Fibroblast of gingiva (primary cell): ENCODE results near the gene COL16A1.

Experiments
- DNase-seq: peaks from one replicate; pipeline ENCODE4 v3.0.0-alpha.2; 2011; ENCODE audit warnings: low read depth

COL16A1 gene

DNA sequence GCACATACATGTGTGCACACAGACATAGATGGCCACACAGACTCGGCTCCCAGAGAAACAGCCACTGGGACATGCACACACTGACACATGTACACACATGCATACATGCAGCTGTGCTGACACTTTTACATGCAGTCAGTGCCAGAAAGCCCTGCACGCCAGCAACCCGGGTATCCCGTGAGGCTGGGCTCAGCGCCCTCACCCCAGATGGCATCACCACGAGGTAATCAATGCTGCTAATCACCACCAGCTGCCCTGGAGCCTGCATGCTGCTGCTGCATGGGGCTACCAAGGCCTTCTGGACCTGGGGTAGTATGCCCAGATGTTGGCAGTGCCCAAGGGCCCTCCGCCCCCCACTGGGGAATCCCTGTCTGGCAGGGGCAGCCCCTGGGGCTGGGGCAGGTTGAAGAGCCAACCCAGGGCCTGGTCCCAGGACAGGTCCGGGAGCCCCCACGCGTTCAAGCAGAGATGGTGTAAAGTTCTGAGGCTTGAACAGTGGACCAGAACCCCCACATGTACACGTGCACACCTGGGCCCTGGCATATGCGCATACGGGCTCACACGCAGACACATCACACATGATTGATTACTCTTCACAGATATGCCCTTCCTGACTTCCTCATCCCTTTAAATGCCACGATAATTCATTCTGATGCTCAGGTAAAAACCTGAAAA lies 2.7 kb upstream of the COL16A1 start:
- DNase-seq: peak; percentile 56

DNA sequence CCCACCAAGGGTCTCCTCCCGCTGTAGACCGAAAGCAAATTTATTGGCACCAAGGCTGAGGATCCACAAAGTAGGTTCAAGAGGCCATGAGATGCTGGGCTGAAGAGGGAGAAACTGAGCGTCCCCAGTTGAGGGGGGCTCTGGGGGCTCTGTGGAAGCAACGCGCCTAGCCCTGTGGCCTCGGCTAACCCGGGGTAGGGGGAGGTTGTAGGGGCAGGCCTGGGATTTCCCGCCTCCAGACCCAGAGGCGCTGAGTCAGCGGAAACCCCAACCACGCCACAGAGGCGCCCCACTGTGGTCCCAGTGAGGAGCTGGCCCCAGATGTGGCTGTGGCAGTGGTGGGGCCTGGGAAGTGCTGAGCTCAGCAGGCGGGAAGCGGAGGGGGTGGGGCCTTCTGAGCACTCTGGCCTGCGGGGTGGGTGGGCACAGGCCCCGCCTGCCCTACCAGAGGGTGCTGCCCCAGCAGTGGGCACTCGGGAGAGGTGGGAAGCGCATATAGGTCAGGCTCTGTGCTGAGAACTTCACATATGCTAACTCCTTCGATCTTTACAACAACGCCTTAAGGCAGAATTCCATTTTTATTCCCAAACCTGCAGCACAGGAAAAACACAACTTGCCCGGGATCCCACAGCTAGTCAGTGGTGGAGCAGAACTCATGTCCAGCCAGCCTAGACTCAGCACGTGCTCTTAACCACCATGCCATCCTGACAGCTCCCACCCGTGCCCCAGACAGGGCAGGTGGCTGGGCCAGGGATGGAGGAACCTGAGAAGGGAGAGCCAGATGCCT lies 1.5 kb upstream of the COL16A1 start:
- peak; percentile 56 for DNase-seq

DNA sequence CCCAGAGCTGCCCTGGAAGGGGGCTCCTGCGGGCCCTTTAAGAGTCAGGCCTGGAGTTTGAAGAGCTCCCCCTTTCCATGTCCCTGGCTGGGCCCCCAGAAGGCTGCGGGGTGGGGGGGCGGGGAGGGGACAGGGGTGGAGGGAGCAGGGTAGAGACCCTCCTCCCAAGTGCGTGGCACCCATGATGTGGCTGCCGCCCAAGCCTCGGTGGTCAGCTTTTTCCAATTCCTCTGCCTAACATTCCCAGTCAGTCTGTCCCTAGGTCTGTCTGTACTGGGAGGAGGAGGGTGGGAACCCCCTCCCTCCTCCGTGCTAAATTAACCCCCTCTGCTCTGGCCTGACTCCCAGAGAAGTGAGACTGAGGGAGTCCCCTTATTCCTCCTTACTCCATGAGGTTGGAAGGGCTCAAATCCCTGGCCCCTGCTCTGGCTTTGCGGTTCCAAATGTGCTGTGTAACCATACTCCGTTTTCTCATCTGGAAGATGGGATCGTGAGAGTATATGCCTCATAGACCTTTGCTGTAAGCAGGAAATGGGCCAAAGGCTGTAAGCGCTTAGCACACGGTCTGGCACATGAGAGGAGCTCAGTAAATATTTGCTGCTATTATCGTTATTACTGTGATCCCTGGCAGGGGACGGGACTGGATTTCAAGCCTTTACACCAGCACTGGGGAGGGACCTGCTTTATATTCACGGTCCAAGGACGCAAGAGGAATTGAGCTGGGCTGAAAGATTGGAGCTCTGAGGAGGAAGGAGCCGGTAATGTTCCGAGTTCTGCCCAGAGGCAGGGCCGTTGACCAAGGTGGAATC lies 658 bp upstream of the COL16A1 start:
- DNase-seq: peak; percentile 77

DNA sequence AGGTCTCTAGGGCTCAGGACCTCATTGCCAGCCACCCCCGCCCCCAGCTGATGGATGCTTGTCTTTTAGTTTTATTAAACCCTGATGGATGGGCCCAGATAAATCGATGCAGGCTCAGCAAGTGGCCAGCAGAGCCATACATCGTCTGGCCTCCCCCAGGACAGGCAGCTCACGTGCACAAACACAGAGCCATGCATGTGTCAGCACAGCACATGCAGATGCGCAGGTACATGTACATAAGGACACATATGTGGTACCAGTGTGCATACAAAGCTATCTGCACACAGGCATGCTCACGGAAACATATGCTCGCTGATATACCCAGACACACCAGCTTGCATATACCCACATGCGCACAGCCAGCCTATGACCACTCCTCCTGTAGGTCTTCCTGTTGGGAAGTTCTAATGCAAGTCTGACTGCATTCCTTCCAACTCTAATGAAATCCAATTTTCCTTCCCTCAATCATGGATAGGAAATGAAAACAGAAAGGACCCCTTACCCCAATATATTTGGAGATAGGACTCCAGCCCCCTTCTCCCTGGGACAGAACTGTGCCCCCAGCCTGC lies 897 bp downstream of the COL16A1 start:
- DNase-seq: peak; percentile 10

DNA sequence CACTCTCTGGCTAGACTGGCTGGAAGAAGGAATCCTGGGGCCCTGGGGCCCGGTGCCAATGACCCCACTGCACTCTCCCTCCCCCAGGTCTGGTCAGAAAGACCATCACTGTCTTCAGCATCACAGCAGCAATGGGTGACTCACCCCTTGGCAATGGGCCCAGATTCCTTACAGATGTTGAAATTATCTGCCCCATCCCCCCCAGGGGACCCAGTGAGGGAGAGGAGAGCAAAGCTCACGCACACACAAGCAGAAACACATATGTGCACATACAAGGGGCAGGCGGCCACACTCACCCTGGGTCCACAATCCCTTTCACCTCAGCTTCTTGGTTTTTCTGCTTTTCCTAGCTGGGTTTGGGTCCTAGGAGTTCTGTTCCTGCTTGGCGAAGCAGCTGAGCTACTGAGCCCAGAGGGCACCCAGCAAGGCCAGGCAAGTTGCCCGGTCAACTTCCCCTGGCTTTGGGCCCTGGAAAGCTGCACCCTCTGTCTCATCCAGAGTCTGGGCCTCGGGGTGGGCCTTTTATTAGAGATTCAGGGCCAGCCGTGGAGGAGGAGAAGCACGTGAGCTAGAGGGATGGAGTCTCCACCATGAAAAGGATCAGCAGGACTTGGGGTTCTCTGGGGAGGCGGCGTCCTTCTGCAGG lies 2.6 kb downstream of the COL16A1 start:
- peak; percentile 97 for DNase-seq

DNA sequence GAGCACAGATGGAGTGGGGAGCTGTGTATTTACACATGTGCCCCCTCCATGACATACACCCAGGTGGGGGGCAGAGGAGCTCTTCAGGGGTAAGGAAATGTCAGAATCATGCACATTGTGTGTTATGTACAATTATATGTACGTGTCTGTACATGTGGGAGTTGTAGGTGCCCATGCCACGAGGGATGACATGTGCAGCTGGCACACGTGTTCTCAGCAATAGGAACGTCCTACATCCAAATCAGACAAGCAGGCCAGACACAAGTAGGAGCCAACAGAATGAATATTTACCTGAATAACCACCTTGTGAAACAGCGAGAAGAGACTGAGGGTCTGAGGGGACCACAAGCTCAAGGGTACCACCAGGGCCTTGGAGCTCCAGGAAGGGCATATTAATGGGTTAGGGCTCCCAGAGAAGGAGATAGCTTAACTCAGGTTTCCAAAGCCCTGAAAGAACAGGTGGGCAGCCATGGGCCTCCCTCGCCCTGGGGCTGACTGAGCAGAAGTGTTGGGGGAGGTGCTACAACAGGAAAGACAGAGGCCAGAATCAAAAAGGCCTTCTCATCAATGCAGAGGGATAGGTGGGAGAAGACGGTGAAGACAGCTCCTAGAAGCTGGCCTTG lies 3.2 kb downstream of the COL16A1 start:
- DNase-seq: no peak

DNA sequence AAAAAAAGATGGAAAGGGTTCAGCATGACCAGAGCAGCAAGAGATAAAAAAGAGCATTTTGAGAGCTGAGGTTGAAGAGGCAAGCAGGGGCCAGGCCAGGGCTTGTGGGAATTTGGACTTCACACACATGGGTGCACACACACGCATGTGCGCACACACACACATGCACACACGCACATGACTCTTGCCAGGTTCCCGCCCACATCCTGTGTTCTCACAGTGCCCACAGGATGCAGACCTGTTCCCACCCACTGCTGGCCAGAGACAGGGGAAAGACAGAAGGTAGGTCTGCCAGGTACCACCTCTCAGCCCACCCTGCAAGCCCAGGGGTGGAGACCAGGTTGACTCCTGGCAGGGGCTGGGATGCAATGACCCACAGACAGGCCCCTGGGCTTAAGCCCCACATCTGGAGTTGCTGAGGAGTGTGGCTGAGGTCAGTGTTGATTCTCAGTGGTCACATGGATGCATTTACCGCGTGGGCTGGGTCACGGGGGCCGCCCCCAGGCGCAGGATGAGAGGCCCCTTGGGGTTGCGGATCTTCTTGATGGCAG lies 4.4 kb downstream of the COL16A1 start:
- DNase-seq: no peak

DNA sequence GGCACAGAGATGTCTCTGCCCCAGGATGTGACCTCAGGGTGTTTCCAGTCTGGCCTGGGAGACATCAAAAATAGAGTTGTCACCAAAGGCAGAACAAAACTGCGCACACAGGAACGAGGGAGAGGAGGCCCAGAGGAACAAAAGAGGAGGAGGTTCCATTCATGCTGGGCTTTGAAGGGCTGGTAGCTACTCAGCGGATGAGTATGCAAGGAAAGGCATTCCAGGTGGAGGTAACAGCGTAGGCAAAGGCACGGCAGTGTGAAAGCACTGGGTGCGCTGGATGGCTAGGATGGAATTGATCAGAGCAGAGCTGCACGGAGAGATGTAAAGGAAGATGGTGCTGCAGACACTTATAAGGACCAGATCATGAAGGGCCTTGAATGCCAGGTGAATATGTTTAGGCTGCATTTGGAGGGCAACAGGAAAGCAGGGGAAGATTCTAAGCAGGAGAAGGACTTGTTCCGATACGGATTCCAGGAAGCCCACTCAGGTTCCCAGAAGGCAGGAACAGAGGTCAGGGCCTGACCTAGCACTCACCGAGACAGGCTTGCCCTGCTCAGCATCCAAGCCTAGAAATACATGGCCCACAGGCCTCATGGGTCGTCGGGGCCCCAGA lies 6.3 kb downstream of the COL16A1 start:
- DNase-seq: no peak

DNA sequence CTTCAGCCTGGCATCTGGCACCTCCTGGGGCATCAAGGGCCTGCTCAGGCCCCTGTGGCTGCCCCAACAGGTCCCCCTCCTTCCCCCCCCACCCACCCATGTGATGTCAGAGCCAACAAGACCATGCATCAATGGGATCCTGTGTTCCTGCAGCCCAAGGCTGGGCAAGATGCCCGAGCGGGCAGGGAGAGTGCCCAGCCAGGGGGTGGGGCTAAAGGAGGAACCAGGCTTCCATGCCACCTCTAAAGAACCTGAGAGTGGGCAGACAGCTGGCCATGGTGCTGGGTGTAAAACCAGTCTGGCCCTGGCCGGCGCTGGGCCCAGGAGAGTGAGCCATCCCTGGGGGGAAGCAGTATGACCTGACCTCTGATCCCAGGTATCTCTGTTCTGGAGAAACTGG lies 7.6 kb downstream of the COL16A1 start:
- no peak for DNase-seq

DNA sequence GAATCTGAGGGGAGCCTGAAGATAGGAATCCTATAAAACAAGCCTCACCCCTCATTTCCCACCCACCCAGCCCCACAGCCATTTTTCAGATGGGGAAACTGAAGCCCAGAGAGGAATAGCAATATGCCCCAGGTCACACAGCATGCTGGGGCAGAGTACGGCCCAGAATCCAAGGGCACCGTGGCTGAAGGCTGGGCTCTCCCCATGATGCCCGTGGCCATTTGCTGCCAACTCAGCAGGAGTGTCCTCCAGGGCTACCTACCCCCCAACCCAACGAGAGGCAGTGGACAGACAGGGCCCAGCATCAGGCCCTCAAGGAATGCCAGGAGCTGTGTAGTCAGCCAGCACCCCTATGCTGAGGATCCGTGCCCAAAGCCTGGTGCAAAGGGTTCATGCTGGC lies 8.5 kb downstream of the COL16A1 start:
- no peak for DNase-seq

DNA sequence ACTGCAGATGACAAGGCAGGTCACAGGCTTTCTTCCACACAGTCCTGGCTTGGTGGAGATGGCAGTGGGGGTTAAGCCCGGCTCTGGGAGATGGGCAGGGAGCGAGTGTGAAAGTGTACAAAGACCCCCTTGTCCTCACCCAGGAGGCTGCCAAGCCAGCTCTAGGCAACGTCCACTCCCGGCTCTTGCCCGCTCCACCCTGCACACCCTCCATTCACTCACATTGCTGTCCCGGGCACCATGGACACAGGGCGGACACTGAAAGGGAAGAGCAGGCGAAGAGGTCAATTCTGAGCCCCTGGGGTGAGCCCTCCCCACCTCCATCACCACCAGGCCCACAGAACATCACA lies 8.9 kb downstream of the COL16A1 start:
- no peak for DNase-seq

DNA sequence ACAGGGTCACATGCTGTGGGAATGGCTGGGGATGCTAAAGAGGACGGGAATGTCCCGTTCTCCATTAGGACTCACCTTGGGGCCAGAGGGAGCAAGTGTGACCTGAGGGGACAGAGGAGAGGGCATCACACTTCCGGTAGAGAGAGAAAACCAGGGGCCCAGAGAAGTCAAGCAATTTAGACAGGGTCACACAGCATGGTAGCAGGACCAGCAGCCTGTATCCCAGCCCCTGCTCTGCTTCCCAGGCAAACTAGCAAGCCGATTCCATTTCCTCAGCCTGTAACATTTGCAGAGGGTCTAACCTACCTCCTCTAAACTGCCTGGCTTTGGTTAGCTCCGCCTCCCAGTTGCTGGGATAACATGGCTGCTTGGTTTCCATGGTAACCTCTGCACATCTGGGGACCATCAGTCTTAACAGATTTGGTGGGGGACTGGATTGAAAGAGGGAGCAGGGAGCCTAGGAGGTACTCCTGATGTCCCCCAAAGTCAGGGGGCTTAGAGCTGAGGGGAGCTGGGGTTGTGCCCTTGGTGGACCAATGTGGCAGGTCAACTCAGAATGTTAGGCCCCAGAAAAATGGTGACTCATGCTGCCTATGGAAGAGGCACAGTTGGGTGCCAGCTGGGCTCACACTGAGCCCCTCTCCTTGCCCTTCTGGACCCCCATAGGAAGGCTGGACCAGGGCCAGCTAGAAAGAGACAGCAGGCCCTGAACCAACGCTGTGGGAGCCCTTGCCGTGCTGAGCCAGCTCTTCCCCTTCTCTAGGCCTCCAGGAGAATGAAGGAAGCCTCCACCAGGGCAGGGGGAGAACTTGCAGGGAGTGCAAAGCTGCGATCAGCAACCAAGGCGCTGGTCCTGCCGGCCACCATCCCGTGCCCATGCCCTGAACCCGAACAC lies 9.5 kb downstream of the COL16A1 start:
- DNase-seq: no peak

DNA sequence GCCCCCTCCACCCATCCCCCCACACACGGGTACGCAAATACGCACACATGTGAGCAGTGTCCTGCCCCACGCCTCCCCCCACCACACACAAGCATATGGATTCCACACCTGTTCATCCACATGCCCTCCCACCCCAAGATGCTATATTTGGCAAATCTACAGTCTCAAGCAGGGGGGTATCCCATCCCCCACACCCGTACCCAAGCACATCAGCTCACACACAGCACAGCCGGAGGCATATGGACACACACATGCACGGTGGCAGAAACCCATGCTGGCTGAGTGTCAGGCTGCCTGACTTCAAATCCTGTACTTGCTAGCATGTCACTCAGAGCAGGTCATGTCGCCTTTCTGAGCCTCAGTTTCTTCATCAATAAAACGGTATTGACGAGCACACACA lies 10.6 kb downstream of the COL16A1 start:
- DNase-seq: no peak

DNA sequence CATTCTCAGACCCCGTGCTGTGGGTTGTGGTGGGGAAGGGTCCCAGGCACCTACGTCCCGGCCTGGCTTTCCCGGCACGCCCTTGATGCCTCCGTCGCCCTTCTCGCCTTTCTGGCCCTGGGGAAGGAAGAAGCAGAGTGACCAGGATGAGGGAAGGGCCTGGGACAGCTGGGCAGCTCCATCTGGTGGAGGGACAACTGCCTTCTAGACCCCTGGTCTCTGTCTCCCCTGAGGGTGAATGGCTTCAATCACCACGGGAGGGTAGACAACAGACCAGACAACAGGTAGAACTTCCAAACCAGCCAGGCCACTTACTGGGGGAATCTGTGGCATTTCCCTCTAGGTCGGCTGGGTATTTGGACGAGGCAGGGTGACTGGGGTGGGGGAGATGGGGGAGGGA lies 11.9 kb downstream of the COL16A1 start:
- no peak for DNase-seq

DNA sequence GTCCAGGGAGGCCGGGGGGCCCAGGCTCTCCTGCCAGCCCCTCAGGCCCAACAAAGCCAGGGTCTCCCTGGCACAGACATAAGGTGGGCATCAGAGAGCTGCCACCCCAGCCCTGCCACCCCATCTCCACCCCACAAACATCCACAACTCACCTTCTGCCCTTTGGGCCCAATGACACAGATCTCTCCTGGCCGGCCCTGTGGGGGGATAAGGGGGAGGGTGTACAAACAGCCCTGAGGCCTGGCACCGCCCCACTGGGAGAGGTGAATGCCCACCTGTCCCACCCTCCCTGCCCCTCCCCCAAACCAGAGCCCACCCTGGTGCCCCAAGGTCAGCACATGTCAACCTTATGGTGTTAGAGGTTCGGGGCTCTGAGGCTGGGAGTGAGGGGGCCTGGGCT lies 12.4 kb downstream of the COL16A1 start:
- no peak for DNase-seq

DNA sequence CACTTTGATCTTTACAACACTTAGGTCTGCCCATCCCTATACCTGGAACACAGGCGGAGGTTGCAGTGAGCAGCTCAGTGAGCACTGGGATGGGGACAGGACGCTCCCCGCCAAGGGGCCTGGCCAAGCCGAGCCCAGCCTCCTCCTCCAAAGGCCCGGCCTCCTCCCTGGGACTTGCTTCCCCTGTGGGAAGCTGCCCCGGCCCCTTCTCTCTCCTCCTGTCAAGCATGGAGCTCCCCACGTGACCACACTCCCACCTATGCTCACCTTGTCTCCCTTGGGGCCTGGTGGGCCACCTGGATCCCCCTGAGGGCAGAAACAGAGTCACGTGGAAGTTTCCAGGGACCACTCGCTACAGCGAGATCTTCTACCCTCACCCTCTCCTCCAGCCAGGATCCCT lies 12.9 kb downstream of the COL16A1 start:
- DNase-seq: no peak

DNA sequence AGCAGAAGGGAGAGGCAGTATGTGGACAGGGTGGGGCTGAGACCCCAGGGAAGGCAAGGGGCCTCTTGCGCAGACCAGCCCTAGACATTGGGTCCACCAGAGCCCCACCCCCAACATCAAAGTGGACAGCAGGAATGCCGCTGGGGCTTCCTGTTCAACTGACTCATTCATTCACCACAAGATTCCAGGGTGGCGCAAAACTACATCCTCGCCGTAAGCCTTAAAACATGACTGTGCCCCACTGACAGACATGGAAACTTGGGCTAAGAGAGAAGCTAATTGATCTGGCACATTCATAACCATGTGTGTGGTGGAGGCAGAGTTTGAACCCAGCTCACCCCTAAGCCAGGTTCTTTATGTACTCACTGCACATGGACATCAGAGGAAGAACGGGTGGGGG lies 14.0 kb downstream of the COL16A1 start:
- DNase-seq: peak; percentile 89

DNA sequence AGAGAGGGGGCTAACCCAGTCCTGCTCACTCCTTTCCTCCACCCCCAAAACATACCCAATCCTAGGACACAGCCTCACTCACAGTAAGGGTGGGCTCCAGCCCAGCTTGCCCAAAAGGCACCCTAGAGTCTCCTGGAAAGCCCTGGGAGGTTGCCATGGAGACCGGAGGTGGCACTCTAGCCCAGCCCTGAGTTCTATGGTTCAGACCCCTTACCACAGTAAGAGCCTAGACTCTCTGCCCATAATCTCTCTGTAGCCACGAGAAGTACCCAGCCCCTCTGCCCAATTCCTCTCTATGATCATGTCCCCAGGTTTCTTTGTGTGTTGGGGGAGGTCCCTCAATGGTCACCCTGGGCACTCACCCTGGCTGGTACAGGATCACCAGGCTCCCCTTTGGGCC lies 14.4 kb downstream of the COL16A1 start:
- DNase-seq: no peak

DNA sequence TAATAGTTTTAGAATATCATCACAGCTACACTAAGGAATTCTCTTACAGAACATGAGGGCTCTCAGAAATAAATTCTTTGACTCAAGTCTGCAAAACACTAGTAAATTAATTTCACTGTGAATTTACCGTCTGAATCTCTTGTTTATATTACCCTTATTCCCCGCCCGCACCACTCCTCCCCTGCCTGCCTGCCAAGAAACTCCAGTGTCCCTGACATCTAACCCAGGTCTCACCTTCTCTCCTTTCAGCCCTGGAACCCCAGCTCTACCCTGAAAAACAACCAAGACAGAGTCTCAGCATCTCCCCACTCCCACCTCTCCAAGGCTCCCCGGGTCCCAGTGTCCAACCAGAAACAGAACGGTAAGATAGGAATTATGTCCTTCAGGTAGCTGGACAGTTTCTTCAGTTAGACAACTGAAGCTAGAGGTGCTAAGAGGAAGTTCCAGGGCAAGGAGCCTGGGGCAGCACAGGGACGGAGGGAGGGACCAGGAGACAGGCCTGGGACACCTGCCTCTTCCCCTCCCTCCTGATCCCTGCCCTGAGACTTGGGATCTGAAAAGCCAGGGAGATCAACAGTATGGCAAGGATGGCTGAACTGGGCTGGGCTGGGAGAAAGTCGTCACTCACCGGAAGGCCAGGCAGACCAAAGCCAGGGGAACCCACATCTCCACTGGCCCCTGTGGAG lies 15.4 kb downstream of the COL16A1 start:
- no peak for DNase-seq
